HepG2 (cell line): ENCODE results near the gene SNAI3. TPM values are rescaled to one million over a fixed set of nuclear protein-coding genes. Genes with fewer than 3 reads are reported as not detected.

Source experiments
- ATAC-seq: fragments of 200-7000 bp; cut with Tn5 transposase; 3 replicates; pipeline ENCODE4 v1.9.1; 2020; ENCODE audit warnings: mild to moderate bottlenecking, moderate library complexity
- BruUV-seq: library from RNA; stranded (reverse); fragments of 400-500 nt; replicated peaks from 2 replicates; lab custom pipeline; 2021; lab: Mats Ljungman, UMichigan
- CTCF ChIA-PET: fragments of 300-600 bp; formaldehyde crosslinking; extraction: SDS; loops from one replicate; lab custom pipeline; 2021; ENCODE audit warnings: low total read pairs, inconsistent platforms, low intra/inter-chr PET ratio; lab: Yijun Ruan, JAX
- POLR2A ChIA-PET: fragments of 350-600 bp; sonication (Branson Sonifier 250); formaldehyde crosslinking; loops from one replicate; lab custom pipeline; 2020; ENCODE audit warnings: antibody characterized with exemption, inconsistent platforms; lab: Yijun Ruan, JAX
- DNase-seq: peaks from one replicate; pipeline ENCODE4 v3.0.0-alpha.2; 2015; ENCODE audit warnings: low spot score
- FAIRE-seq: peaks from 3 replicates; lab custom pipeline; 2011; peaks lifted over from hg19 to GRCh38; lab: Jason Lieb, UNC
- H2AFZ ChIP-seq: one replicate; pipeline ENCODE4 v1.6.1; 2011; ENCODE audit warnings: low read length, inconsistent platforms
- H3K27ac ChIP-seq: fragments of 300-600 bp; 3 replicates; pipeline ENCODE4 v1.8.0; 2011; ENCODE audit warnings: mixed run types, mild to moderate bottlenecking, mixed read lengths, low read length, inconsistent platforms; ENCODE audit not compliant: insufficient read depth; ENCODE audit errors: extremely low read length
- H3K27me3 ChIP-seq, 2 experiments: fragments of 200-600 bp in 1 of 2; 2 replicates in 1 of 2; 3 replicates in 1 of 2; pipeline versions ENCODE4 v1.6.0 to v1.8.0; 2011; ENCODE audit warnings: low read length in 2 of 2, mild to moderate bottlenecking in 2 of 2, moderate library complexity in 2 of 2, inconsistent platforms in 1 of 2; ENCODE audit not compliant: insufficient read depth in 2 of 2, control insufficient read depth in 1 of 2
- H3K36me3 ChIP-seq, 2 experiments: fragments of 200-600 bp in 1 of 2; replicated peaks in 1 of 2; 2 replicates in 1 of 2; 3 replicates in 1 of 2; pipeline versions ENCODE4 v1.5.1 to v1.8.0; 2011; ENCODE audit warnings: low read length in 2 of 2, inconsistent platforms in 1 of 2; ENCODE audit not compliant: insufficient read depth in 2 of 2, control insufficient read depth in 1 of 2
- H3K4me1 ChIP-seq: 2 replicates; pipeline ENCODE4 v1.5.1; 2012; ENCODE audit warnings: low read length, inconsistent platforms; ENCODE audit not compliant: insufficient read depth
- H3K4me2 ChIP-seq: 2 replicates; pipeline ENCODE4 v1.6.0; 2011; ENCODE audit warnings: low read depth, low read length, inconsistent platforms
- H3K4me3 ChIP-seq, 3 experiments: fragments of 200-600 bp in 1 of 3; sonication (generic), shearing (Covaris generic) in 1 of 3; replicated peaks in 1 of 3; 2 replicates each; pipeline ENCODE4 v1.5.1; 2011 to 2016; ENCODE audit warnings: low read length in 3 of 3, inconsistent platforms in 2 of 3, low read depth in 2 of 3, mild to moderate bottlenecking in 2 of 3, control low read depth in 1 of 3, mixed read lengths in 1 of 3; ENCODE audit not compliant: insufficient read depth in 1 of 3
- H3K79me2 ChIP-seq: one replicate; pipeline ENCODE4 v1.6.1; 2011; ENCODE audit warnings: low read length, inconsistent platforms; ENCODE audit not compliant: insufficient read depth
- H3K9ac ChIP-seq: 2 replicates; pipeline ENCODE4 v1.6.0; 2011; ENCODE audit warnings: mild to moderate bottlenecking, low read depth, low read length, inconsistent platforms; ENCODE audit not compliant: insufficient read depth
- H3K9me3 ChIP-seq: 2 replicates; pipeline ENCODE4 v1.5.1; 2012; ENCODE audit warnings: mild to moderate bottlenecking, low read length
- H4K20me1 ChIP-seq: 2 replicates; pipeline ENCODE4 v1.6.0; 2011; ENCODE audit warnings: inconsistent platforms, mild to moderate bottlenecking, low read length, moderate library complexity; ENCODE audit not compliant: insufficient read depth
- AGO2 ChIP-seq: fragments of 200-400 bp; formaldehyde crosslinking; optimal IDR thresholded peaks from 2 replicates; pipeline ENCODE3; 2017; ENCODE audit warnings: mild to moderate bottlenecking, low read depth, low read length, moderate library complexity
- EEA1 ChIP-seq: sonication (generic); formaldehyde crosslinking; IDR thresholded peaks from 2 replicates; pipeline ENCODE4 v1.5.1; 2020; ENCODE audit warnings: mild to moderate bottlenecking, missing genetic modification reagents, borderline replicate concordance
- FOXA3 ChIP-seq: IDR thresholded peaks from 2 replicates; pipeline ENCODE4 v1.6.1; 2016; ENCODE audit warnings: missing genetic modification reagents, missing compliant biosample characterization
- FOXC1 ChIP-seq: sonication (generic); formaldehyde crosslinking; IDR thresholded peaks from 2 replicates; pipeline ENCODE4 v1.8.0; 2022; ENCODE audit warnings: mild to moderate bottlenecking, missing genetic modification reagents, borderline replicate concordance
- FOXK1 ChIP-seq: sonication (generic); formaldehyde crosslinking; IDR thresholded peaks from 2 replicates; pipeline ENCODE4 v1.4.0; 2020; ENCODE audit warnings: low read depth, missing genetic modification reagents, borderline replicate concordance
- GATA4 ChIP-seq: sonication (generic); IDR thresholded peaks from 2 replicates; pipeline ENCODE4 v1.6.1; 2016; ENCODE audit warnings: antibody characterized with exemption, low read depth, borderline replicate concordance
- NCOR1 ChIP-seq: fragments of 200-600 bp; sonication (generic); IDR thresholded peaks from 2 replicates; pipeline ENCODE4 v1.7.0; 2017; ENCODE audit warnings: antibody characterized with exemption, low read length, borderline replicate concordance
- PAWR ChIP-seq: sonication (generic); formaldehyde crosslinking; IDR thresholded peaks from 2 replicates; pipeline ENCODE4 v1.4.0; 2020; ENCODE audit warnings: missing genetic modification reagents, mild to moderate bottlenecking, borderline replicate concordance
- RBM22 ChIP-seq: fragments of 200-400 bp; formaldehyde crosslinking; optimal IDR thresholded peaks from 2 replicates; pipeline ENCODE3; 2017; ENCODE audit warnings: mild to moderate bottlenecking, low read length, moderate library complexity
- ZFP36L1 ChIP-seq: sonication (generic); formaldehyde crosslinking; IDR thresholded peaks from 2 replicates; pipeline ENCODE4 v1.8.0; 2022; ENCODE audit warnings: mild to moderate bottlenecking, missing genetic modification reagents, moderate library complexity
- WGBS: methylation state at CpG from one replicate; pipeline ENCODE4 v1.1.6; 2017; ENCODE audit warnings: low lambda C conversion rate; 5-methylcytosine and 5-hydroxymethylcytosine counted together
- in situ Hi-C: cut with HindIII; loops from 2 replicates; pipeline ENCODE4 v1.10.0; 2017; ENCODE audit warnings: low pct_unique_long_range_greater_than_20kb; ENCODE audit not compliant: extremely low pct_ligation_motif_present
- intact Hi-C: fragments of 100-400 bp; cut with micrococcal nuclease; formaldehyde crosslinking; loops from one replicate; pipeline ENCODE4 v1.10.0; 2022; ENCODE audit not compliant: unreplicated experiment
- polyA plus RNA-seq, 8 experiments: library from polyadenylated mRNA; depleted of rRNA in 3 of 8; stranded (reverse) in 7 of 8; unstranded in 1 of 8; fragments of >200 nt; fragmentation: Illumina TruSeq in 4 of 8; extraction: Trizol in 4 of 8; gene quantifications; 2 replicates each; pipeline versions ENCODE4 v1.2.1 to v1.2.3, GENCODE V29; 2011 to 2016; ENCODE audit warnings: low read depth in 4 of 8, missing spikeins in 1 of 8, mixed read lengths in 1 of 8; ENCODE audit not compliant: insufficient read depth in 1 of 8
- total RNA-seq, 5 experiments: library from RNA; depleted of rRNA; stranded (reverse); fragments of >200 nt; fragmentation: Illumina TruSeq; extraction: Trizol; gene quantifications; 2 replicates each; pipeline ENCODE4 v1.2.3, GENCODE V29; 2016; ENCODE audit warnings: low read depth in 1 of 5
- TF ChIP-seq, protein P1 (sequence below): sonication (generic); formaldehyde crosslinking; IDR thresholded peaks from 2 replicates; pipeline ENCODE4 v1.4.0; 2020; ENCODE audit warnings: missing genetic modification reagents

SNAI3 gene
- total and polyA plus RNA-seq, 2 of the 13 experiments (the other 11 are each of a cell fraction or from before 2014, with no cell fraction given), result 0.09 to 0.18 TPM

DNA sequence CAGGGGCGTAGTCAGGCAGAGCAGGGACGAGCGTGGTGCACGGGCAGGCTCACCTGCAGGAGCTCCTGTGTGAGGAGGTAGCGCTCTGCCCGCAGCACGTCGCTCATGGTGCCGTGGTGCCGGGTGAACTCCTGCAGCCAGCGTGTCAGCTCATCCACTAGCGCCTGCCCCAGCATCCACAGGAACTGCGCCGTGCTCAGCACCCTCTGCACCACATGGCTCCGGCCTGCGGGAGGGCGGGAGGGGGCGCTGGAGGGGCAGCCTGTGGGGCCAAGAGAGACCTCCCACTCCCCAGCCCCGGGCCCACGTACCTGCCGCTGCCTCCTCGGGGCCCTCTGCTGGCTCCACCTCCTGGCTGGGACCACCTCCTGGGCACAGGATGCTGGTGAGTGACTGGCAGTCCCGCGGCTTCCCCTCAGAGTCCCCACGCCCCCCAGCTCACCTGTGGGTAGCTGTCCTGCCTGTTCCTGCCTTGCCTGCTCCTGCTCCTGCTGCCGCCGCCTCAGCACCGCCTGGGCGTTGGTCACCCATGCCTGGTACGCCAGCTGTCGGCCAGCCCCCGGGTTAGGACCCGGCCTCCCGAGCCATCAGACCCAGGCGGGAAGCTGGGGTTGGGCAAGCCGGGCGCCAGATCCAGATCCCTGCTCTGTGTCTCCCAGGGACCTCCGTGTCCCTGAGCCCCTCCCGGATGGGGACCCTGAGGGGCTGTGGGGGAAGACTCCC is 36.6 kb upstream of the SNAI3 start:
- Histone ChIP-seq H3K27ac (no peak overlapping the region), H3K4me3 (no peak overlapping the region), H4K20me1 (no peaks in the 10 kb centered on the region), H3K27me3 (no peaks in the 10 kb centered on the region), H3K36me3 (peaks cover 73 to 94% of the 10 kb centered on the region in 2 experiments; a peak in 4 of 5 replicates), H2AFZ (no peak overlapping the region), H3K4me2 (no peak overlapping the region), H3K9me3 (no peaks in the 10 kb centered on the region), H3K9ac (no peak overlapping the region), H3K79me2 (no peaks in the 10 kb centered on the region), H3K4me1 (no peaks in the 10 kb centered on the region)
- no TSS peak for BruUV-seq
- in situ Hi-C loops (no loop called here), intact Hi-C loops (no loop called here)
- POLR2A ChIA-PET, result no interaction called here
- no peak; the same call in 2 of the 3 replicates for ATAC-seq
- DNase-seq, result no peak
- 98% methylated on average over 20 of the region's 39 CpGs for WGBS
- FAIRE-seq, result no peak
- TF ChIP-seq AGO2, result peak; percentile 36
- TF ChIP-seq GATA4, result no peak
- CTCF ChIA-PET, result no interaction called here

- Histone ChIP-seq H3K9me3 (no peaks in the 10 kb centered on the region), H3K27me3 (no peaks in the 10 kb centered on the region), H3K4me3 (no peak overlapping the region), H3K79me2 (no peaks in the 10 kb centered on the region), H3K4me2 (no peak overlapping the region), H3K27ac (no peak overlapping the region), H3K9ac (no peak overlapping the region), H3K36me3 (peaks cover 69 to 94% of the 10 kb centered on the region in 2 experiments; a peak in 4 of 5 replicates), H2AFZ (no peak overlapping the region), H4K20me1 (no peaks in the 10 kb centered on the region), H3K4me1 (no peaks in the 10 kb centered on the region)
- no TSS peak for BruUV-seq
- TF ChIP-seq FOXA3 (no peak), PAWR (CRISPR knock-in tag) (no peak), EEA1 (CRISPR knock-in tag) (0 out of 2 replicates have a peak, but pooled peaks have one; percentile 28), FOXC1 (no peak), AGO2 (peak; percentile 51), ZFP36L1 (no peak), NCOR1 (no peak), FOXK1 (CRISPR knock-in tag) (no peak), RBM22 (peak; percentile 65)
- TF ChIP-seq, protein P1, sequence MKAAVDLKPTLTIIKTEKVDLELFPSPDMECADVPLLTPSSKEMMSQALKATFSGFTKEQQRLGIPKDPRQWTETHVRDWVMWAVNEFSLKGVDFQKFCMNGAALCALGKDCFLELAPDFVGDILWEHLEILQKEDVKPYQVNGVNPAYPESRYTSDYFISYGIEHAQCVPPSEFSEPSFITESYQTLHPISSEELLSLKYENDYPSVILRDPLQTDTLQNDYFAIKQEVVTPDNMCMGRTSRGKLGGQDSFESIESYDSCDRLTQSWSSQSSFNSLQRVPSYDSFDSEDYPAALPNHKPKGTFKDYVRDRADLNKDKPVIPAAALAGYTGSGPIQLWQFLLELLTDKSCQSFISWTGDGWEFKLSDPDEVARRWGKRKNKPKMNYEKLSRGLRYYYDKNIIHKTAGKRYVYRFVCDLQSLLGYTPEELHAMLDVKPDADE (CRISPR knock-in tag), result no peak
- DNase-seq, result no peak
- intact Hi-C loops (no loop called here), in situ Hi-C loops (no loop called here)
- ChIA-PET CTCF (no interaction called here), POLR2A (no interaction called here)
- ATAC-seq, result no peak; the same call in 1 of the 3 replicates
- 97% methylated on average over 41 of the region's 61 CpGs for WGBS
- FAIRE-seq, result no peak
Observed at GRCh38 chr16:88721815-88722755, 35.8 kb upstream of the SNAI3 start.
